ENCODE results near the gene CXCL1.

DNA sequence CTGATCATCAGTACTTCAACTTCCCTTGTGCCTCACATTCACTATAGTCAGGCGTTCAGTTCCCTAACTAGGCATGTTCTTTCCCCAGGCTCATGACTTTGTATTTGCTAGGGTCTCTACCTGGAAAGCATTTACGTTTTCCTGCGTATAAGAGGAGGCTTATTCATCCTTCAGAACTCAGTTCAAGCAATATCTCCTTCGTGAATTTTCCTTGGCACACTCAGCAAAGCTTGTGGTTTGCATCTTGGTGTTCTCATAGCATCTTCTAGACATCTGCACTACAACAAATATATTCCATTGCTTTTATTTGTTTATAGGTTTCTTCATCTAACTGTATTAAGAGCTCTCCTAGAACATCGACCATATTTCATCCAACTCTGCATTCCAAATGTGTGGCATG, 30.1 kb upstream of the CXCL1 start:
- TF ChIP-seq POLR2A (IDR thresholded peaks at IDR 0.05) (no peak), POLR2AphosphoS5 (IDR thresholded peaks at IDR 0.05) (no peak), EP300 (IDR thresholded peaks at IDR 0.05) (no peak)
- TF ChIP-seq, protein P1, sequence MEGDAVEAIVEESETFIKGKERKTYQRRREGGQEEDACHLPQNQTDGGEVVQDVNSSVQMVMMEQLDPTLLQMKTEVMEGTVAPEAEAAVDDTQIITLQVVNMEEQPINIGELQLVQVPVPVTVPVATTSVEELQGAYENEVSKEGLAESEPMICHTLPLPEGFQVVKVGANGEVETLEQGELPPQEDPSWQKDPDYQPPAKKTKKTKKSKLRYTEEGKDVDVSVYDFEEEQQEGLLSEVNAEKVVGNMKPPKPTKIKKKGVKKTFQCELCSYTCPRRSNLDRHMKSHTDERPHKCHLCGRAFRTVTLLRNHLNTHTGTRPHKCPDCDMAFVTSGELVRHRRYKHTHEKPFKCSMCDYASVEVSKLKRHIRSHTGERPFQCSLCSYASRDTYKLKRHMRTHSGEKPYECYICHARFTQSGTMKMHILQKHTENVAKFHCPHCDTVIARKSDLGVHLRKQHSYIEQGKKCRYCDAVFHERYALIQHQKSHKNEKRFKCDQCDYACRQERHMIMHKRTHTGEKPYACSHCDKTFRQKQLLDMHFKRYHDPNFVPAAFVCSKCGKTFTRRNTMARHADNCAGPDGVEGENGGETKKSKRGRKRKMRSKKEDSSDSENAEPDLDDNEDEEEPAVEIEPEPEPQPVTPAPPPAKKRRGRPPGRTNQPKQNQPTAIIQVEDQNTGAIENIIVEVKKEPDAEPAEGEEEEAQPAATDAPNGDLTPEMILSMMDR (IDR thresholded peaks at IDR 0.05) = no peak

All from sigmoid colon (tissue), 4 donors.